ENCODE data around the gene ZAP70.
"Not testable (repeated sequence)": the region's sequence is repeated elsewhere in the genome, so short reads cannot be mapped to it uniquely, and the experiment has no call there.

ZAP70 gene

DNA sequence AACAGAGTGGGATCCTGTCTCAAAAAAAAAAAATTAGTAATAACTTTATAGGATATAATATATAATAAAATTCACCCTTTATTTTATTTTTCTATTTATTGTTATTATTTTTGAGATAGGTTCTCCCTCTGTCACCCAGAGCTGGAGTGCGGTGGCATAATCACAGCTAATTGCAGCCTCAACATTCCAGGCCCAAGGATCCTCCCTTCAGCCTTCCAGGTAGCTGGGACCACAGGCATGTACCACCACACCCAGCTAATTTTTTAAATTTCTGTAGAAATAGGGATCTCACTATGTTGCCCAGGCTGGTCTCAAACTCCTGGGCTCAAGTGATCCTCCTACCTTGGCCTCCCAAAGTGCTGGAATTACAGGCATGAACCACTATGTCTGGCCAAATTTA lies 42.9 kb upstream of the ZAP70 start:
- no peaks in the 10 kb centered on the region for H3K9me3 ChIP-seq
- H3K36me3 ChIP-seq, result no peaks in the 10 kb centered on the region
- peaks cover 9 to 12% of the 10 kb centered on the region in 2 experiments for H3K4me1 ChIP-seq (ENCODE audit: control insufficient read depth in 1 of 2, insufficient read depth in 1 of 2, low read depth in 1 of 2, low read length in 1 of 2)
- H3K4me3 ChIP-seq (ENCODE audit: low read depth in 1 of 2, low read length in 1 of 2), result no peak overlapping the region
- TF ChIP-seq, protein P1, sequence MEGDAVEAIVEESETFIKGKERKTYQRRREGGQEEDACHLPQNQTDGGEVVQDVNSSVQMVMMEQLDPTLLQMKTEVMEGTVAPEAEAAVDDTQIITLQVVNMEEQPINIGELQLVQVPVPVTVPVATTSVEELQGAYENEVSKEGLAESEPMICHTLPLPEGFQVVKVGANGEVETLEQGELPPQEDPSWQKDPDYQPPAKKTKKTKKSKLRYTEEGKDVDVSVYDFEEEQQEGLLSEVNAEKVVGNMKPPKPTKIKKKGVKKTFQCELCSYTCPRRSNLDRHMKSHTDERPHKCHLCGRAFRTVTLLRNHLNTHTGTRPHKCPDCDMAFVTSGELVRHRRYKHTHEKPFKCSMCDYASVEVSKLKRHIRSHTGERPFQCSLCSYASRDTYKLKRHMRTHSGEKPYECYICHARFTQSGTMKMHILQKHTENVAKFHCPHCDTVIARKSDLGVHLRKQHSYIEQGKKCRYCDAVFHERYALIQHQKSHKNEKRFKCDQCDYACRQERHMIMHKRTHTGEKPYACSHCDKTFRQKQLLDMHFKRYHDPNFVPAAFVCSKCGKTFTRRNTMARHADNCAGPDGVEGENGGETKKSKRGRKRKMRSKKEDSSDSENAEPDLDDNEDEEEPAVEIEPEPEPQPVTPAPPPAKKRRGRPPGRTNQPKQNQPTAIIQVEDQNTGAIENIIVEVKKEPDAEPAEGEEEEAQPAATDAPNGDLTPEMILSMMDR (IDR thresholded peaks at IDR 0.05), result no peak
- H3K27me3 ChIP-seq, result no peaks in the 10 kb centered on the region
- H3K27ac ChIP-seq, result no peak overlapping the region

GRCh38 chr2:97671526-97671925 lies 41.9 kb upstream of the ZAP70 start:
- Histone ChIP-seq H3K9me3 (no peaks in the 10 kb centered on the region), H3K36me3 (no peaks in the 10 kb centered on the region)
- TF ChIP-seq, protein P1 (IDR thresholded peaks at IDR 0.05), result no peak

GRCh38 chr2:97672606-97673140 lies 40.7 kb upstream of the ZAP70 start:
- H3K4me3 ChIP-seq (ENCODE audit: low read depth in 1 of 2, low read length in 1 of 2); H3K27ac ChIP-seq; H3K27me3 ChIP-seq; H3K9me3 ChIP-seq; H3K36me3 ChIP-seq: not testable (repeated sequence)
- peaks cover 9 to 12% of the 10 kb centered on the region in 2 experiments for H3K4me1 ChIP-seq (ENCODE audit: control insufficient read depth in 1 of 2, insufficient read depth in 1 of 2, low read depth in 1 of 2, low read length in 1 of 2)

More at GRCh38 chr2:97671526-97671925, 41.9 kb upstream of the ZAP70 start:
- H3K4me1 ChIP-seq (ENCODE audit: control insufficient read depth in 1 of 2, insufficient read depth in 1 of 2, low read depth in 1 of 2, low read length in 1 of 2), result peaks cover 9 to 12% of the 10 kb centered on the region in 2 experiments
- no peaks in the 10 kb centered on the region for H3K27me3 ChIP-seq
- H3K4me3 ChIP-seq (ENCODE audit: low read depth in 1 of 2, low read length in 1 of 2), result no peak overlapping the region
- H3K27ac ChIP-seq, result no peak overlapping the region

GRCh38 chr2:97673182-97673914 lies 40.0 kb upstream of the ZAP70 start:
- Histone ChIP-seq H3K36me3 (no peaks in the 10 kb centered on the region), H3K4me1 (ENCODE audit: control insufficient read depth in 1 of 2, insufficient read depth in 1 of 2, low read depth in 1 of 2, low read length in 1 of 2) (peaks cover 14 to 18% of the 10 kb centered on the region in 2 experiments), H3K27me3 (no peaks in the 10 kb centered on the region), H3K4me3 (ENCODE audit: low read depth in 1 of 2, low read length in 1 of 2) (no peak overlapping the region), H3K9me3 (no peaks in the 10 kb centered on the region), H3K27ac (no peak overlapping the region)
- TF ChIP-seq, protein P1 (IDR thresholded peaks at IDR 0.05), result no peak

DNA sequence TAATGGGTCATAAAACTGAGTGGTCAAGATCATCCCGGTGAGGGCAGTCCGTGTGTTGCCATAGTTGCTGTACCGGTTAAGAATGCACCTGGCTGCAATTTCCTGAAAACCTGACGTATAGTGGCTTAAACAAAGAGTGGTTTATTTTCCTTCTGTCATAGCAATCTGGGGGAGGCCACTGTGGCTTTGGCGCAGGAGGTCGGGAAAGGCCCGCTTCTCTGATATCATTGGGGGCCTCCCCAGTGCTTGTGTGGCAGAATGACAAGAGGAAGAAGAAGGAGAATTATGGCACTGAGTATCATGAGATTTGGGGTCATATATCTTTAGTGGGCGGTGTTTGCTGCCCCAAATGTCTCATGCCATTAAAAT lies 39.5 kb upstream of the ZAP70 start:
- Histone ChIP-seq H3K27ac (no peak overlapping the region), H3K27me3 (no peaks in the 10 kb centered on the region), H3K4me3 (ENCODE audit: low read depth in 1 of 2, low read length in 1 of 2) (no peak overlapping the region), H3K9me3 (no peaks in the 10 kb centered on the region), H3K36me3 (no peaks in the 10 kb centered on the region), H3K4me1 (ENCODE audit: control insufficient read depth in 1 of 2, insufficient read depth in 1 of 2, low read depth in 1 of 2, low read length in 1 of 2) (peaks cover 18 to 20% of the 10 kb centered on the region in 2 experiments)
- TF ChIP-seq, protein P1 (IDR thresholded peaks at IDR 0.05), result no peak

DNA sequence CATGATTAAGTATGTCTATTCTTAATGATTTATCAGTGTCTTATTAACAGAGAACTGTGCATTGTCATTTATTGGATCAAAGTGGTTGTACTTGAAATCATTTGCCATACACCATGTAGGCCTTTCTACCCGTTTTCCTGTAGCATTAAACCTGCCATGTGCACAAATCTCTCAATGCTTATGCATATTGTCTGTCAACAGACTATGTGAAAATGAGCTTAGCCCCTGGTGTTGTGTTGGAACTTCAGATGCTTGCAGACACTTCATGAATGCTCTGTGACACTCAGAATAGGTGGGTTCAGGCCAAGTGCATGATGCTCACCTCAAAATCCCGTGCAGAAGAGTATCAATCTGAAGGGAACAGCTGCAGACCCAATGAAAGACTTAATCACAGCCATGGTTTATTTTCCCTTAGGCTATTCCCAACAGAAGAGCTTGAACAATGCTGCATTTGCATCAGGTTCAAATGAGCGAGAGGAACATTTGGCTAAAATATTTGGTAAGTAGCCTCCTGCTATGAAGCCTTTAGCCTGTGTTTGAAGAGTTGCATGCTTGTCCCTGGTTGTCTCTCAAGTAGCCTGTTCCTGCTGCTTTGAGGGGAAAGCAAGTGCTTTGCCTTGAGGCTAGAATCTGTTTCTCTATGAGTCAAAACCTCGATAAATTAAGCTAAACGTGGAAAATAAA lies 37.8 kb upstream of the ZAP70 start:
- no peaks in the 10 kb centered on the region for H3K9me3 ChIP-seq
- TF ChIP-seq, protein P1 (IDR thresholded peaks at IDR 0.05), result no peak
- H3K27ac ChIP-seq, result no peak overlapping the region
- H3K27me3 ChIP-seq, result no peaks in the 10 kb centered on the region
- H3K4me1 ChIP-seq (ENCODE audit: control insufficient read depth in 1 of 2, insufficient read depth in 1 of 2, low read depth in 1 of 2, low read length in 1 of 2), result peaks cover 18 to 20% of the 10 kb centered on the region in 2 experiments
- no peak overlapping the region for H3K4me3 ChIP-seq (ENCODE audit: low read depth in 1 of 2, low read length in 1 of 2)
- H3K36me3 ChIP-seq, result no peaks in the 10 kb centered on the region
